Peyer's patch (tissue), 4 donors: ENCODE results near the gene AQP12B.

ENCODE experiments used
- POLR2A ChIP-seq, 2 donors: fragments of 450-650 bp; IDR thresholded peaks; one replicate each; pipeline ENCODE4 v1.5.1; 2017; ENCODE audit warnings: antibody characterized with exemption in 2 of 2, mild to moderate bottlenecking in 2 of 2, moderate library complexity in 2 of 2
- TF ChIP-seq, protein P1 (sequence below), 6 experiments: fragments of 450-650 bp in 4 of 6; fragments of 200-600 bp in 2 of 6; sonication (generic) in 1 of 6; IDR thresholded peaks; one replicate each; pipeline ENCODE4 v1.5.1; 2017 to 2019; ENCODE audit warnings: antibody characterized with exemption in 6 of 6, mild to moderate bottlenecking in 3 of 6, moderate library complexity in 1 of 6

DNA sequence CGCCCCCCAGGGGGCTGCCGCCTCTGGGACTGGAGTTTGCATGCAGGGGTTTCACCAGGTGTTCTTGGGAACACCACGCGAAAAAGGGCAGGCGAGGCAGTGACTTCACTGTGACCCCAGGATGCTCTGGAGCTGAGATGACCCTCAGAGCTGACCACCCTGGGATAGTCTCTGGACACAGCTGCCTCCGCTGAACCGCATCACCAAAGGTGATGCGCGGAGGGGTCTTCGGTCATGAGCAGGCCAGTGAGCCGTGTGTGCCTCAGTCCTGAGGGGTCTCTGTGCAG is 39.9 kb downstream of the AQP12B start:
- no peak for TF ChIP-seq POLR2A (IDR thresholded peaks at IDR 0.05)
- TF ChIP-seq, protein P1, sequence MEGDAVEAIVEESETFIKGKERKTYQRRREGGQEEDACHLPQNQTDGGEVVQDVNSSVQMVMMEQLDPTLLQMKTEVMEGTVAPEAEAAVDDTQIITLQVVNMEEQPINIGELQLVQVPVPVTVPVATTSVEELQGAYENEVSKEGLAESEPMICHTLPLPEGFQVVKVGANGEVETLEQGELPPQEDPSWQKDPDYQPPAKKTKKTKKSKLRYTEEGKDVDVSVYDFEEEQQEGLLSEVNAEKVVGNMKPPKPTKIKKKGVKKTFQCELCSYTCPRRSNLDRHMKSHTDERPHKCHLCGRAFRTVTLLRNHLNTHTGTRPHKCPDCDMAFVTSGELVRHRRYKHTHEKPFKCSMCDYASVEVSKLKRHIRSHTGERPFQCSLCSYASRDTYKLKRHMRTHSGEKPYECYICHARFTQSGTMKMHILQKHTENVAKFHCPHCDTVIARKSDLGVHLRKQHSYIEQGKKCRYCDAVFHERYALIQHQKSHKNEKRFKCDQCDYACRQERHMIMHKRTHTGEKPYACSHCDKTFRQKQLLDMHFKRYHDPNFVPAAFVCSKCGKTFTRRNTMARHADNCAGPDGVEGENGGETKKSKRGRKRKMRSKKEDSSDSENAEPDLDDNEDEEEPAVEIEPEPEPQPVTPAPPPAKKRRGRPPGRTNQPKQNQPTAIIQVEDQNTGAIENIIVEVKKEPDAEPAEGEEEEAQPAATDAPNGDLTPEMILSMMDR (IDR thresholded peaks at IDR 0.05) = no peak
